ENCODE results near the gene CDRT4.
"Not testable (repeated sequence)": the region's sequence is repeated elsewhere in the genome, so short reads cannot be mapped to it uniquely, and the experiment has no call there.

Gene CDRT4

DNA sequence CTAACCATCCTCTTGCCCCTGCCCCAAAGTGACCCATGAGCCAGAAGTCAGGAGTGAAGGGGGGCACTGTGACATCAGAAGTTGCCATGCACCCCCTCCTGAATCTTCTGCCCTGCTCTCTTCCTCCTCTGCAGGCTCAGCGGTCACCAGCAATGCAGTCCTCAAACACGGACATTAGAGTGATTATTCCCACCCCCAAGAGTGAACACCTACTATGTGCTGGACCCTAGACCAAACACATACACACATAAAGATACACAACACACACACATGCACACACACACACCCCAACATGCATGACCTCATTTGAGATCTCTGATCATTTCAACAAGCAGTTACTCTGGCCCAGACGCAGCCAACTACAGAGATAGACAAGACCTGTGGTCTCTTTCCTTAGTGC is at the start of gene CDRT4:
Gene CDRT4 (minus strand): TSS at position 30 of the 400 bp plus-strand sequence. CDS start 27,383 bp downstream, outside the sequence.
- DNase-seq = no peak

GRCh38 chr17:15516150-15516549 is 48.7 kb upstream of the CDRT4 start:
- DNase-seq = no peak

DNA sequence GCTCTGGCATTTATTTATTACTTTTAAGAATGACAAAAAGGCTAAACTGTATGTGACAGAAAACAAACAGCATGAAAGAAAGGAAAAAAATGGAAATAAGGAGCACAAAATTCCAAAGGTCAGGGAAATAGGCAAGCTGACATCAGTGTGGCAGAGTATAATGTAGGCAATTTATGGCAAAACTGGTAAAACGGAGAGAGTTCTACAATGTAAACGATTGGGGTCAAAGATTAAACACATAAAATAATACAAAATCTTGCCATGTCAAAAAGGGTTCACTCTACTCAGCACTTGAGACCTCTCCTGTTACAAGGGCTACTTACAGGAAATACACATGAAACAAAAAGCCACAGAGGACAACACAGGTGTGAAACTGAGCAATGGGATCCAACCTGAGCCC is 47.0 kb upstream of the CDRT4 start:
- DNase-seq = no peak

DNA sequence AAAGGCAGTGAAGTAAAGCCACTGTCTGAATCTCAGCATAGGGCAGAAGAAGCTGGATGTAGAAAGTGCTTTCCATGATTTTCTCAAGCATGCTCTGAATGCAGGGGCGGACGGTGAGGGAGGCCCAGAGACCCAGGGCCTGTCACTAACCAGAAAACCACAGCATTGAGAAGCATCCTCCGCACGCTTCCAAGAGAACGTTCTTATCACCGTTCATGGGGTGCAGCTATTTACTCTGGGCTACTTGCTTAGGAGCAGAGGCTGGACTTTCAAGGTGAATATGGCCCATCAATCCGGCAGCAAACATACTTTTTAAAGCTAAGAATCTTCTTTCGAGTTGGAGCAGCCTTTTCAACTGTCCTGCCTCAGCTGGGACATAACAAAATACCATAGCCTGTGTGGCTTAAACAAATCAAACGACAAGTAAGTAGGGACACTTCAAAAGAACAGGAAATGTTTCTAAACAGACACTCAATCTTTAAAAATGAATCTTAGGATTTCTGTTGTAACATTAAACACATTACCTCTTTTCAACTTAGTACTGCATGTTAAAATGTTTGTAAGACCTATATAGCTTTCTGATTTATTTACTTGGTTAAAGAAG is 46.5 kb upstream of the CDRT4 start:
- no peak for DNase-seq

DNA sequence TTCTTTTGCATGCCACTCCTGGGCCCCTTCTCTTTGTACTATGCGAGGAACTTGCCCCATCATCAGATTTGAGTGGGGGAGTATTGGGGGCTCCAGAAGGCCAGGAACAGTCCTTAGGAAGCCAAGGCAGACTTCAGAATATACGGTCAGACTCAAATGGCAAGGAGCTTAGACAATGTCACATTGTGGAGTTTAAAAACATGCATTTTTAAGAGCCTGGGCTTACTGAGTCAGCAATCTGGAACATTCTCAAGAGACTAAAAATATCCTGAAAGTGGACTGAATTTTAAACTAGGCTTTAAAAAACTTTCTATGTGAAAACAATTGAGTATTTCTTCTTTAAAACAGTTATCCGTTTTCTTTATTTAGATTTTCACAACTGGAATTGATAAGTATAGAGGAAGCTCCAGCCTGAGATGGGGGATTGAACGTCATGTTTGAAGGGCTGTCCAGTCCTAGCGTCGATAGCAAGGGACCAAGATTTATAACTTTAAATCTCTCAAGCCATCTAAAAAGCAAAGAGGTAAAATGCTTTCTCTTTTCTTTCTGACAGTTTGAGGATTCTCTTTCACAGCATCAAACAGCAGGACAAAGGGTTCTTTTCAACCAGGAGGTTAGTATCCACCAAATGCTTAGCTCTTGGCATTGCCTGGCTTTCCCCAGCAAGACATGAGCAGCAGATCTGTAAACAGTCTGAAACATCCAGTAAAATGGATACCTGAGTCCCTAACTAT is 45.8 kb upstream of the CDRT4 start:
- DNase-seq = no peak

DNA sequence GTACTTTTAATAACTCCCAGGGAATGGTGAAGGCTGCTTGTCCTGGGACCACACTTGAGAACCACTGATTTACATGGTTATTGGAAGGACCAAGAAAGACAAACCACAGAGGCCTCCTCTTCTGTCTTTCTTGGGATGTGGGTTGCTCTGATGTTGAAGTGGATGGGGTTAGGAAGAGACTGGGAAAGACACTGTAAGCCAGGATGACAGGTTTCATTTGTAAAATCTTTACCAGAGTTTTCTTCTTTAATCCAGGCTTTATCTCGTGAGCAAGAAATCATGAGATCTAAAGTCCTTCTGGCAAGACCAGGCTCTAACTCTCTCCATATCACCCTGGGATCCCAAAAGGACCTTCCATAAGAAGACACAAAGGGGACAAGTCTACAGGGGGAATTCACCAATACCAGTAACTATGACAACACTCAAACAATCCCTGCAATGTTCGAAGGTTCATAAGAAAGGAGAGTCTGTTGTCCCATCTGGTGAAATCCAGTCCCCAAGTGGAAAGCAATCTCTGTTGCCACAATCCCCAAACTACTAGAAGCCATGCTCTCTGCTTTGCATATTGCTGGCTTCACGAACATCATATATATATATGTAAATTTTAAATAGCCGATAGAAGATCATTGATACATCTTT is 44.8 kb upstream of the CDRT4 start:
- DNase-seq = no peak

GRCh38 chr17:15511142-15511541 is 43.7 kb upstream of the CDRT4 start:
- no peak for DNase-seq

- no peak for DNase-seq
These were observed 42.9 kb upstream of the CDRT4 start for GRCh38 chr17:15510361-15510760.

DNA sequence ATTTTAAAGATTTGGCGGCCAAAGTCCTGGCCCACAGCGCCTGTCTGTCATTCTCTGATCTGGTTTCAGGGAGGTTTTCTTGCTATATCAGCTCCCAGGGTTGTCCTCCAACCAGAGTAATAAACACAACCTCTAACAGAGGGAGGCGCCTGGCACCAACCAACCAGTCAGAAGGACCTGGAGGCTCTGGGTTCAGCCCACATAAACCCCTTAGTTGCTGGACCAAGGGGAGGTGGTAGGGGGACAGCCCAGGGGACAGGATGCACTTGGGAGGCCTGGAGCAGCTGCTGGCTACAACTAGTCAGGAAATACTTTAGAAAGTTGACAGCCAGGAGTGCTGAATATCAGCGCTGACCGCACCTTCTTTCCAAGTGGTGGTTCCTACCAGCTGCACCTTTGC is 41.7 kb upstream of the CDRT4 start:
- no peak for DNase-seq

- DNase-seq = no peak
These were observed 41.0 kb upstream of the CDRT4 start for GRCh38 chr17:15508466-15508865.

GRCh38 chr17:15507896-15508295 is 40.5 kb upstream of the CDRT4 start:
- DNase-seq = no peak

GRCh38 chr17:15507001-15507400 is 39.6 kb upstream of the CDRT4 start:
- DNase-seq = no peak

DNA sequence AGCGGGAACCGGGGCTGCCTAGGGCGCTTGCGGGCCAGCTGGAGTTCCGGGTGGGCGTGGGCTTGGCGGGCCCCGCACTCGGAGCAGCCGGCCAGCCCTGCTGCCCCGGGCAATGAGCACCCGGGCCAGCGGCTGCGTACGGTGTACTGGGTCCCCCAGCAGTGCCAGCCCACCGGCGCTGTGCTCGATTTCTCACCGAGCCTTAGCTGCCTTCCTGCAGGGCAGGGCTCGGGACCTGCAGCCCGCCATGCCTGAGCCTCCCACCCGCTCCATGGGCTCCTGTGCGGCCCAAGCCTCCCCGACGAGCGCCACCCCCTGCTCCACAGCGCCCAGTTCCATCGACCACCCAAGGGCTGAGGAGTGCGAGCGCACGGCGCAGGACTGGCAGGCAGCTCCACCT is 38.3 kb upstream of the CDRT4 start:
- DNase-seq = not testable (repeated sequence)

GRCh38 chr17:15503731-15504130 is 36.3 kb upstream of the CDRT4 start:
- no peak for DNase-seq

DNA sequence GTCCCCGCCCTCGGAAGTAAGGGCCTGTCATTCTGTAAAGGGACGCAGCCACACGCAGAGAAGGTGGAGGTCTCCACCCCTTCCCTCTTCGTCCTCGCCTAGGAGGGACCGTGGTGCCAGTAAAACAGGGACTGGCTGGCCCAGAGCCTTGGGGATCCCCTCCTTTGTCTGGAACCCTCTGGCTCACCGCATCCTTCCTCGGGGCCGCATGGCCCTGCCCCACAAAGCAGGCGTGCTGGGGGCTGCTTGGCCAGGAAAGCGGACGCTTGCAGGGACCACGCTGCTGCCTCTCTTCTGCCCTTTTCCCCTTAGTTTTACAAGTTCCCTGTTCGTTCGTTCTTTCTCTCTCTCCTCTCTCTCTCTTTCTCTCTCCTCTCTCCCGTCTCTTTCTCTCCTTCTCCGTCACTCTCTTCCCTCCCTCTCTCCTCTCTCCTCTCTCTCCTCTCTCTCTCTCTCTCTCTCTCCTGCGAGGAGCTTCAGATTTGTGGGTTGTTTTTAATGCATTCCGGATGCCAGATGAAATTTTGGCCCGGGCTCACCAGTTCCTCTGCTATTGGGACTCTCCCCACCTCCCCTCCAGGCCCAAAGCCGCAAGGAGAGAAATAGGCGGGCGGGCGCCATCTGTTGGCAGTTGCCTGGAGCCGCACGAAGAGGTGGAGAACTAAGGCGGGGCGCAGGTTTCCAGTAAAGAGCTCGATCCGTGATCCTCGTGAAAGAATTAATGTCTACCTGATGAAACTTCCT is 35.1 kb upstream of the CDRT4 start:
- peak; percentile 57 for DNase-seq

GRCh38 chr17:15501793-15502192 is 34.4 kb upstream of the CDRT4 start:
- no peak for DNase-seq

DNA sequence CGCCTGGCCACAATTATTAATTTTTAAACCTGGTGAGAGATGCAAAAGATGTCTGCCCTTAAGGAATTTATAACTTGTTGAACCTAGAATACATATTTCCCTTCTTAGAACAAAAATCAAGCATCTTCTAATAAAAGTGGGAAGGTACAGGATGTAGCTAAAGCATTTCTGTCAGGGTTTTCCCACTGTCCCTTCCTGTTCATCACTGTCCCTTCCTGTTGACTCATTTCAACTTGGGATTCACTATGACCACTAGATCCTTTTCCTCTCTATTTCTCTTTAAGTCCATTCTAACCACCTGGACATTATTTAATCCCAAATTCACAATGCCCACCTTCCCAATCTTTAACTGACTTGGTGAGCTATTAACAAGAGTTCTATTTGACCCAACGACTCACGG is 33.9 kb upstream of the CDRT4 start:
- no peak for DNase-seq

GRCh38 chr17:15498107-15498506 is 30.7 kb upstream of the CDRT4 start:
- no peak for DNase-seq

- no peak for DNase-seq
These were observed 29.6 kb upstream of the CDRT4 start for GRCh38 chr17:15496735-15497670.

- DNase-seq = no peak
These were observed 27.4 kb upstream of the CDRT4 start for GRCh38 chr17:15494821-15495220.

GRCh38 chr17:15493693-15494035 is 26.2 kb upstream of the CDRT4 start:
- DNase-seq = no peak
